ENCODE data around the gene PPP2R3A.
"Not testable (repeated sequence)": the region's sequence is repeated elsewhere in the genome, so short reads cannot be mapped to it uniquely, and the experiment has no call there.

The PPP2R3A gene

GRCh38 chr3:136106101-136106500 lies 140.6 kb downstream of the PPP2R3A start:
- DNase-seq = no peak

GRCh38 chr3:136109499-136109898 lies 144.0 kb downstream of the PPP2R3A start:
- no peak for DNase-seq

- no peak for DNase-seq
Measured at GRCh38 chr3:136110481-136110880, 145.0 kb downstream of the PPP2R3A start.

GRCh38 chr3:136114421-136114820 lies 148.9 kb downstream of the PPP2R3A start:
- DNase-seq = no peak

- not testable (repeated sequence) for DNase-seq
Measured at GRCh38 chr3:136119332-136119731, 153.8 kb downstream of the PPP2R3A start.

- DNase-seq = not testable (repeated sequence)
Measured at GRCh38 chr3:136119783-136120182, 154.3 kb downstream of the PPP2R3A start.

- DNase-seq = peak; percentile 35
Measured at GRCh38 chr3:136120373-136121348, 155.1 kb downstream of the PPP2R3A start.

- DNase-seq = no peak
Measured at GRCh38 chr3:136122006-136122405, 156.5 kb downstream of the PPP2R3A start.

- not testable (repeated sequence) for DNase-seq
Measured at GRCh38 chr3:136131647-136132046, 166.1 kb downstream of the PPP2R3A start.

GRCh38 chr3:136134091-136134490 lies 168.6 kb downstream of the PPP2R3A start:
- DNase-seq = no peak

- DNase-seq = no peak
Measured at GRCh38 chr3:136135039-136135802, 169.7 kb downstream of the PPP2R3A start.

GRCh38 chr3:136136454-136136853 lies 170.9 kb downstream of the PPP2R3A start:
- DNase-seq = no peak

- DNase-seq = peak; percentile 9
Measured at GRCh38 chr3:136141291-136141785, 175.8 kb downstream of the PPP2R3A start.

GRCh38 chr3:136141891-136142290 lies 176.4 kb downstream of the PPP2R3A start:
- DNase-seq = peak; percentile 22

GRCh38 chr3:136142592-136142991 lies 177.1 kb downstream of the PPP2R3A start:
- peak; percentile 92 for DNase-seq

GRCh38 chr3:136144397-136144796 lies 178.9 kb downstream of the PPP2R3A start:
- not testable (repeated sequence) for DNase-seq

- peak; percentile 11 for DNase-seq
Measured at GRCh38 chr3:136146981-136147729, 181.6 kb downstream of the PPP2R3A start.

- DNase-seq = peak; percentile 60
Measured at GRCh38 chr3:136149667-136150066, 184.1 kb downstream of the PPP2R3A start.

- DNase-seq = no peak
Measured at GRCh38 chr3:136151219-136151618, 185.7 kb downstream of the PPP2R3A start.

- DNase-seq = no peak
Measured at GRCh38 chr3:136152176-136152843, 186.8 kb downstream of the PPP2R3A start.

- DNase-seq = no peak
Measured at GRCh38 chr3:136152963-136153362, 187.4 kb downstream of the PPP2R3A start.

GRCh38 chr3:136161516-136161915 lies 196.0 kb downstream of the PPP2R3A start:
- DNase-seq = no peak

Measured in fibroblast of skin of back (primary cell).